C4-2B (cell line): ENCODE measurements around the gene SLIT3.

ENCODE experiments used
- CTCF ChIP-seq: fragments of 450-650 bp; conservative IDR thresholded peaks from 2 replicates; pipeline ENCODE4 v1.5.1; 2017; ENCODE audit warnings: mild to moderate bottlenecking
- ZFX ChIP-seq: fragments of 450-650 bp; IDR thresholded peaks from 2 replicates; pipeline ENCODE4 v1.6.1; 2017

GRCh38 chr5:168670881-168671575 lies 629.9 kb downstream of the SLIT3 start:
- TF ChIP-seq CTCF (no peak), ZFX (no peak)
